DND-41 (cell line): ENCODE measurements around the gene PP2D1.

Source experiments
- EZH2 ChIP-seq: IDR thresholded peaks from 3 replicates; pipeline ENCODE4 v1.6.1; 2012; ENCODE audit warnings: borderline replicate concordance, low read depth, mild to moderate bottlenecking, moderate library complexity, low read length, inconsistent platforms; ENCODE audit not compliant: severe bottlenecking
- TF ChIP-seq, protein P1 (sequence below): IDR thresholded peaks from 2 replicates; pipeline ENCODE4 v1.5.1; 2012; ENCODE audit warnings: borderline replicate concordance, low read length, moderate library complexity, mild to moderate bottlenecking; ENCODE audit not compliant: poor library complexity, severe bottlenecking; ENCODE audit errors: extremely low read depth

- TF ChIP-seq, protein P1, sequence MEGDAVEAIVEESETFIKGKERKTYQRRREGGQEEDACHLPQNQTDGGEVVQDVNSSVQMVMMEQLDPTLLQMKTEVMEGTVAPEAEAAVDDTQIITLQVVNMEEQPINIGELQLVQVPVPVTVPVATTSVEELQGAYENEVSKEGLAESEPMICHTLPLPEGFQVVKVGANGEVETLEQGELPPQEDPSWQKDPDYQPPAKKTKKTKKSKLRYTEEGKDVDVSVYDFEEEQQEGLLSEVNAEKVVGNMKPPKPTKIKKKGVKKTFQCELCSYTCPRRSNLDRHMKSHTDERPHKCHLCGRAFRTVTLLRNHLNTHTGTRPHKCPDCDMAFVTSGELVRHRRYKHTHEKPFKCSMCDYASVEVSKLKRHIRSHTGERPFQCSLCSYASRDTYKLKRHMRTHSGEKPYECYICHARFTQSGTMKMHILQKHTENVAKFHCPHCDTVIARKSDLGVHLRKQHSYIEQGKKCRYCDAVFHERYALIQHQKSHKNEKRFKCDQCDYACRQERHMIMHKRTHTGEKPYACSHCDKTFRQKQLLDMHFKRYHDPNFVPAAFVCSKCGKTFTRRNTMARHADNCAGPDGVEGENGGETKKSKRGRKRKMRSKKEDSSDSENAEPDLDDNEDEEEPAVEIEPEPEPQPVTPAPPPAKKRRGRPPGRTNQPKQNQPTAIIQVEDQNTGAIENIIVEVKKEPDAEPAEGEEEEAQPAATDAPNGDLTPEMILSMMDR: no peak
- no peak for TF ChIP-seq EZH2
Observed at GRCh38 chr3:20046556-20046955, 34.5 kb upstream of the PP2D1 start.
